ENCODE data around the gene BARHL1.

Gene BARHL1

GRCh38 chr9:132616725-132617124 lies 34.3 kb downstream of the BARHL1 start:
- no peak for DNase-seq (ENCODE audit: low read depth)

GRCh38 chr9:132622159-132622558 lies 39.8 kb downstream of the BARHL1 start:
- no peak for DNase-seq (ENCODE audit: low read depth)

- no peak for DNase-seq (ENCODE audit: low read depth)
Observed at GRCh38 chr9:132626285-132626684, 43.9 kb downstream of the BARHL1 start.

- DNase-seq (ENCODE audit: low read depth) = no peak
Observed at GRCh38 chr9:132627106-132627505, 44.7 kb downstream of the BARHL1 start.

GRCh38 chr9:132627594-132627993 lies 45.2 kb downstream of the BARHL1 start:
- DNase-seq (ENCODE audit: low read depth) = no peak

GRCh38 chr9:132628746-132629145 lies 46.3 kb downstream of the BARHL1 start:
- no peak for DNase-seq (ENCODE audit: low read depth)

GRCh38 chr9:132630116-132630515 lies 47.7 kb downstream of the BARHL1 start:
- DNase-seq (ENCODE audit: low read depth) = no peak

GRCh38 chr9:132630811-132631210 lies 48.4 kb downstream of the BARHL1 start:
- no peak for DNase-seq (ENCODE audit: low read depth)

- no peak for DNase-seq (ENCODE audit: low read depth)
Observed at GRCh38 chr9:132631280-132631679, 48.9 kb downstream of the BARHL1 start.

GRCh38 chr9:132631685-132632084 lies 49.3 kb downstream of the BARHL1 start:
- DNase-seq (ENCODE audit: low read depth) = no peak

GRCh38 chr9:132632413-132633129 lies 50.2 kb downstream of the BARHL1 start:
- no peak for DNase-seq (ENCODE audit: low read depth)

- DNase-seq (ENCODE audit: low read depth) = no peak
Observed at GRCh38 chr9:132634327-132634726, 51.9 kb downstream of the BARHL1 start.

GRCh38 chr9:132637351-132637750 lies 54.9 kb downstream of the BARHL1 start:
- no peak for DNase-seq (ENCODE audit: low read depth)

- DNase-seq (ENCODE audit: low read depth) = no peak
Observed at GRCh38 chr9:132637801-132638200, 55.4 kb downstream of the BARHL1 start.

GRCh38 chr9:132638240-132638639 lies 55.8 kb downstream of the BARHL1 start:
- DNase-seq (ENCODE audit: low read depth) = no peak

- DNase-seq (ENCODE audit: low read depth) = no peak
Observed at GRCh38 chr9:132639322-132639721, 56.9 kb downstream of the BARHL1 start.
